DMS153 treated with DMSO at 0.1 percent for 48 hours (cell line): Measurements from ENCODE around the gene AGBL4.

Experiments used
- DNase-seq: peaks from one replicate; lab custom pipeline; 2025; ENCODE audit not compliant: unreplicated experiment; lab: John Stamatoyannopoulos, UW

The AGBL4 gene

DNA sequence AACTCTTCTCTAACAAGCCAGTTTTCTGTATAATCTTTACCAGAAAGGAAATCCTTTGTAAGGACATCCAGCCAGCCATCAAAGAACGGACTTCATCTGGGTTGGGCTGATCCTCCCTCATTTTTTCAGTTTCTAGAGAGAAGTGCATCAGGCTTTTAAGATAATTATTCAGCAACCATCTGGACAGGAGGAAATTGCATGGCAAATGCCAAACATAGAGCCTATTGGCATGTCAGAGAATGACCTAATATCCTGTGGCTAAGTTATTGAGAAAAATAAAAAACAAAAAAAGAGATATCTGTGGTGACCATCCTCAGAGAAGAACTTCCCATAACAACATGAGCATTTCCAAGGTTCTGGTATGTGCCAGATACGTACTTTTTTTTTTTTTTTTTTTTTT, 1172.1 kb downstream of the AGBL4 start:
- DNase-seq: no peak

DNA sequence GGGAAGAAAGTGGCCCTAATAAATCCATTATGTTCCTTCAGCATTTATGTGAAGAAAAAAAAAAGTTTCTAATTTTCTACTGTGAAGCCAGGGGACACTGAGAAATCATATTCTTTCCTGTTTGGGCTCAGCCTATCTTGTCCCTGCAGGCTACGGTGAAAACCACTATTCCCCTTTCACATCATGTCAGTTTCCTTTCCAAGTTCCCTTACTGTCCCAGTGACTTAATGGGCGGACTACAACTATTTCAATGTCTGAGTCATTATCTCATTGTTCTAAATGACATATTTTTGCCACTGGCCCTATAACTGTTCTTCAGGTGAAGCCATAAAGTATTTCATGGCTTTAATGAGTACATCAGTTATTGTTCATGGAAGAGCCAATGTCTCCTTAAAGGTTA, 1175.7 kb downstream of the AGBL4 start:
- no peak for DNase-seq

DNA sequence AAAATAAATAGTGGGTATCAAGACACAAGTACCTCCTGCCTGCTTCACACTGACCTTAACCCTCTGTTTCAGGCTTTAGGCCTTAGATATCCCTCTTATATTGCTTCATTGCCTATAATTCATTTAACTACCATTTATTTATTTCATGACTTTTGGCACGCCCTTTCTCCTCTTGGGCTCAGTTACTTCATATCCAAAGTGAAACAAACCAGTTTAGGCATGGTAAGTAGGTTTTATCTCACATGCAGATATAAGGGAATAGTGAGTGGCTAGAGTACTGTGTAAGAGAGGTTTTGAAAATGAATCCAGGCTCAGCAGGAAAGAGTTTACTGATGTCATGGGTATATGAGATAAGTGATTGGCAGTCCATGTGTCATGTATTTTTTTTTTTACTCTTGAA, 1177.3 kb downstream of the AGBL4 start:
- no peak for DNase-seq

DNA sequence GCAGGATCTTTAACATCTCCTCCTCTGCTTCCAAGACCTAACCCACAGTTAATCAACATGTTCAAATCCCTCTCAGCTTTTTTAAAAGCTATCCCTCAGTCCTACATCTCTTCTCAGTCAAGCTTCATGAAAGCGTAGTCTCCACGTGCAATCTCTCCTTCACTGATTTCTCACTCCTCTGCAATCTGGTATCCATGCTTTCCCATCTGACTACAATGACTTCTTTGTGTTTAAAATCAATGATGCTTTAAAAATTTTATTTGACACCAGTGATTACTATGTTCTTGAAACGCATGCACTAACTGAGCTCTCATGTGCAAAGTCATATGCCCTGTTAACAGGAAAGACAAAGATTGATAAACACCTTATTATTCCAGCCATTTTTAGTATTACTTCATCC, 1179.6 kb downstream of the AGBL4 start:
- no peak for DNase-seq

DNA sequence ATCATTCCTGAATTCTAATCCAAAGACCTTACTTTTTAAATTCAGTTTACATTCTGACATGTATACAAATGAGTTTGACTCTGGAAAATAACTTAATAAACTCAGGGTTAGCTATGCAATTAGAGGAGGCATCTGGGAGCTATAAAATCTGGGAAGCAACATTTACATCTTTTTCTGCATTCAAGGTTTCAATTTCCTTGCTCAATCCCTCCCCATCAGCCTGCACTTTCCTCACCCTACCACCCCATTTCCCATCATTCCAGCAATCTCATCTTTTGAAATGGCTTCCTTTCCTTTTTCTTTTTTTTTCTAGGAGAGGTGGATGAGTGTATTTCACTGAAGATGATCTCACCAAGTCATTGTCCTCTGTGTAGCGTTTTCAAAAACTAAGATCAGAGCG, 1181.8 kb downstream of the AGBL4 start:
- DNase-seq: no peak

DNA sequence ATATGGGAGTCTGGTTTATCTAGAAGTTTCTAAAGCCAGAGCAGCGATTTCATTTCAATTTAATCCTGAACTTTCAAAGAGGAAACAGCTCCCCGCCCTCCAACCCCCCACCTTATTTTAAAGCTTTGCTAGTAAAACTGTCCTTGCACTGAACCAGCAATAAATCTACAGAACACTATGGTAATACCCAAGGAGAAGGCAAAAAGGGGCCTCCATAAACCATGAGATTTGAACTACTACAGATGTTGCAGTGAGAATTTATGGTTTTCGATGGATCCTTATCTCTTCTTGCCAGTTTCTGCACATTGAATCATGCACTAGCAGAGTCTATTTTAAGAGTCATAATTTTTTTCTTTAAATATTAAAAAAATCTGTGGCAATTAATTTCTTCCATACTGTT, 1182.3 kb downstream of the AGBL4 start:
- DNase-seq: no peak

DNA sequence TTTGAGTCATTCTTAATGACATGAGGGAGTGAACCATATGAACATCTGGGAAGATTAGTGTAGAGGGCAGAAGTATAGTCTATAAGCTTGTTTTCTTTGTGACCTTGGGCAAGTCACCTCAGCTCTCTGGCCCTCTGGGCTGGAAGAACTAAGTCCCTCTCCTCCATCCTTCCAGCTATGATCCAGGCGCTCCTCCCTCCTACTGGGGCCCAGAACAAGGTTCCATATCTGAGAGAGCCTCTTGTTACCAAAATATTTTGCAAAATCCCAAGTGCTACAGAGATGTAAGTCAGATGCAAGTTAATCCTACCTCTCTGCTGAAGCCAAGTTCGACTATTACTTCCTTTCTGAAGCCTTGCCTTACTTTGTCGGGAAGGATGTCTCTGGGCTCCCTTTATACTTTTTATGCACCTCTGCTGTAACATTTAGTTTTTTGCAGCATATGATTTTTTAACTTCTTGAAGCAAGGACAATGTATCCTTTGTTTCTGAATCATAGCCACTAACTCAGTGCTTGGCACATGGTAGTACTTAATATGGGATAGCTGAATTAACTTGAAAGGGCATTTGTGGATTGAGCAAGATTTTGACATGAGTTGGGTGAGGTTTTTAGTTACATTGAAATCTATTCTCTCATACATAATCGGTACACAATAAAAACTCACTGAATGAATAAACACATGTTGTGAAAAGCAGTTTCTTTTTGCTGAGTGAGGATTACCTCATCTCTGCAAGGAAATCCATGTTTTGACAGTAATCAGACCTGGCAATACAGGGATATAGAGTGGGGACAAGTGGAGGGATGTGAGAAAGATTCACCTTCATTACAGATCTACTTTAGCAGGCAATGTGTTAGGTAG, 1192.4 kb downstream of the AGBL4 start:
- no peak for DNase-seq

DNA sequence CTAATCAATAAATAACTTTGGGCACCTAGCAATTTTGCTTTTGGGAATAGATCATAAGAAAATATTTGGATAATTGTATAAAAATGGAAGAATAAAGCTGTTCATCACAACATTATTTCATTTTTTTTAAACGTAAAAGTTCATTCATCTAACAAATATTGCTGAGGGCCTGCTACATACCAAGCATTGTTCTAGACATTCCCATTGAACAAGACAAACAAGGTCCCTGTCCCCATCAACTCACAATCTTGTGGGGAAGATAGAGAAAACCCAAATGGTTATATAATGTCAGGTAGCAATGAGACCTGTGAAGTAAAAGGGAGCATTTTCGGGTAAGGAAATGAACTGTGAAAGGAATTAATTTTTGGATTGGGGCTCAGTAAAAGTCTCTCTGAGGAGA, 1193.0 kb downstream of the AGBL4 start:
- no peak for DNase-seq

DNA sequence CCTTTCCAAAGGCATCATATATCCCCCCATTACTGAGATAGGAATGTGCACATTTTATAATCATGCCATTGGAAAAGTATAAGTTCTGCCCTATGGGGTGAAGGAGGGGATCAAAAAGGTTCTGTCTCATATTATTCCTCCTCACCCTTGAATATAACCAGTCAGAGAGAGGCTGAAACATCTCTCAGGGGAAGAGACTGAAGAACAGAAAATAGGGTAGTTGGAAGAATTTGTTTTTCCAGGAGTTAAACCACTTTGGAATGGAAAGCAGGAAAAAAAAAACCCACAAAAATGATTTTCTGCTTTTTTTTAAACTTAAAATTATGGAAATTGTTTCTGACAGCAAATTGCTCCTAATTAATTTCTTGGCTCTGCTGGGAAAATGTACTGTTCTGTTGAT, 1194.3 kb downstream of the AGBL4 start:
- no peak for DNase-seq

DNA sequence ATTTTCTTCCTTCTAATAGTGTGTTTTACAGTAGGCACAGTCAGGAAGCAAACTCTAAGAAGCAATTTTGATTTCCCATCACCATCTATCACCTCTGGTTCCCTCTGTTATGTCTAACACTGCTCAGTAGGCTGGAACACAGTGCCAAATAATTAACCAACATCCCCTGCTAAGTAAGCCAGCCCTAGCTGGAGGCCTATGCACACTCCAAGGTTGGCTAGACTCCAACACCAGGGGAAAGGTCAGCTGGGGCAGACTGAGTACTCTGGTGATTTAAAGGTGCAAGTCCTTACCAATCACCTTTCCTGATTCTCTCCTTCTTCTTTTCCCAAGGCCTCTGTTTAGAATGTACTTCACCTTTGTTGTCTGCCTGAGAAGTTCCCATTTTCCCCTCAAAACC, 1200.6 kb downstream of the AGBL4 start:
- peak; percentile 72 for DNase-seq

DNA sequence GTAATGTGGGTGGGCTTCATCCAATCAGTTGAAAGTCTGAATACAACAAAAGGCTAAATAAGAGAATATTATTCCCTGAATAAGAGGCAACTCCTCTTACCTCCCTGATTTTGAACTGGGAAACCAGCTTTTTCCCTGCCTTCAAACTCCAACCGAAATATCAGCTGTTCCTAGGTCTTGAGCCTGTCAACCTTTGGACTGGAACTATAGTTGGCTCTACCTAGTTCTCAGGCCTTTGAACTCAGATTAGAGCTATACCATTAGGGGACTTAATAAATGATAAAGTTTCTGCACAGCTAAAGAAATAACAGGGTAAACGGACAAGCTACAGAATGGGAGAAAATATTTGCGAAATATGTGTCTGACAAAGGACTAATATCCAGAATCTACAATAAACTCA, 1203.3 kb downstream of the AGBL4 start:
- DNase-seq: no peak

DNA sequence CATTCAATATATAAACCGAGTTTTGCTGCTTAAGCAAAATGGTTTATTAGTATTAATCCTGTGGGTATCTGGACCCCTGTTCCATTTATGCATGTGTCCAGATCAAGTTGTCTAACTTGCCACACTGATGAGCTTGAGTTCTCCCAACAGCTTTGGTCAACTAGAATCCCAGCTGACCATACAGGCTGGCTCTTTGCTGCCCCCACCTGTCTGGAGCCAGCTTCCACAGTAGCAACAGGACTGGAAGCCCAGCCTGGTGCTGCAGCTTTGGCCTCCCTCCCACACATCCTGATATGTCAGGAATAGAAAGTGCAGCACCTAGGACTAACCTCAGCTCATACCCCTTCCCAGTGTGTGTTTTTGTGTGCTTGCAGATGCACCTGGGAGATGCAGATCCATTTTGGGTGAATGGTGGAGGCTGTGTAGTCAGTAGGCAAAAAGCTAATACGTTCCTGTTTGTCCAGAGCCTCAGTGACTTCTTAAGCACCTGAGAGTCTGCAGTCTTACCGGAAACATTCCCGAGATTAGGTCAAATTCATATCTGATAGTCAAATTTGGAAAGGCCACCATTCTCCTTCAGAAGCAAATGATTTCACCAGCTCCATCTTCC, 1206.1 kb downstream of the AGBL4 start:
- peak; percentile 83 for DNase-seq

DNA sequence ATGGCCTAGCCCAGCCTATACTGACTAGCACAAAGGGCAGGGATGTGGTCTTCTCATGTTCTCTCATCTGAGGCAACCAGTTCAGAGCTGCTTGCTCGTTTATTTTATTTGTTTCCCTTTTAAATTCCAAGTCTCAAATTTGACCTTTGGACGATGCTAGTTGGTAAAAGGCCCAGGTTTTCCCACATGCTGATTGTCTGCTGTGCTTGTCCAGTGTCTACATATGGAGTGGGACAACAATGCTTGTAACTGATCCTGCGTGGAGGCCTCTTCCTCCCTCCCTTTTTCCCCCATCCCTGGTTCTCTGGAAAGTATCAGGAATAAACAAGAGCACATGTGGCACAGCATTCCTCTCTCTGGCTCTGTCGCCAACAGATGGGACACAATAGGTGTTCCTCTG, 1213.0 kb downstream of the AGBL4 start:
- DNase-seq: no peak

DNA sequence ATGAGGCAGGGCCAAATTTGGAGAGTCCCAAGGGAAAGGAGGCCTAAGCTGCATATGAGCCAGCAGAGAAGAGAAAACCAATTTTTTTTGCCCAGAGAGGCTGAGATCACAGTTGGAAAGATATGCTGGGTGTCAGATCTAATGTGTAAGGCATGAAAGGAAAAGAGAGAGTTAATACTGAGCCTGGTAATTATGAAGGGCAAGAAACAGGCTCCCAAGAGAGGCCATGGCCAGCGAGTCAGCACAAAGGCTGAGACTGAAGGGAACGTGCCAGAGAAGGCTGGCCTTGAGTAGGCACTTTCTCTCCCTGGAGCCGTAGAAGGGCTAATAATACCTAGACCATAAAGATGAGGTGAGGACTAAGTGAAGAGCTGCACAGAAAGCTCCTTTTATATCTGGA, 1215.3 kb downstream of the AGBL4 start:
- no peak for DNase-seq

DNA sequence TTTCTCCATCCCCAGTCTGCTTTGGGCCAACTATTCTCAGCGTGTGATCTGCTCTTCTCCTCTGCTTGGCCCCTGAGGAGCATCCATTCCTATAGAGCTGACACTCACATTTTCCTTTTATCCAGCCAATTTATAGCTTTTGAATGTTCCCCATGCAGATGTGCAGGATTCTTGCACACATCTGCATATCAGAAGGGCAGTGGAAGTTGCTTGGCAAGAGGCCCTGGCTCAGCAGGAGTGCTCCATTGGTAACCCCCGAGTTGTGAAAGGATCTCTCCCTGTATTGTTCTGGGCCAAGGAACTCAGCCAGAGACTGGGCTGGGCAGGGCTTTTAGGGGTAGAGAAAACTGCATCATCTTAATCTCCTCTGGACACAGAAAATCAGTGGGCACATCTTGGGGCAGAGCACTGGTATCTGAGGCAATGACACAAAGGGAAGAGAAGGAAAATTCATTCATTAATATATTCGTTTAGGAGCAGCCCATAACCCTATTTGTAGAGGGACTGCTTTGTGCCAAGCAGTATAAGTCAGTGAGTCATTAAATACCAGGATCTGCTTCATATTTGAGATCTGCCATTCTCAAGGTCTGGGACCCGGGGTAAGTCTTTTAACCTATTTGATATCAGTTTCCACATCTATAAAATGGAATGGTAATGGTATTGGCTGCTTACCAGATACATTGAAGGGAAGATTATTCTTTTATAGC, 1216.0 kb downstream of the AGBL4 start:
- no peak for DNase-seq

DNA sequence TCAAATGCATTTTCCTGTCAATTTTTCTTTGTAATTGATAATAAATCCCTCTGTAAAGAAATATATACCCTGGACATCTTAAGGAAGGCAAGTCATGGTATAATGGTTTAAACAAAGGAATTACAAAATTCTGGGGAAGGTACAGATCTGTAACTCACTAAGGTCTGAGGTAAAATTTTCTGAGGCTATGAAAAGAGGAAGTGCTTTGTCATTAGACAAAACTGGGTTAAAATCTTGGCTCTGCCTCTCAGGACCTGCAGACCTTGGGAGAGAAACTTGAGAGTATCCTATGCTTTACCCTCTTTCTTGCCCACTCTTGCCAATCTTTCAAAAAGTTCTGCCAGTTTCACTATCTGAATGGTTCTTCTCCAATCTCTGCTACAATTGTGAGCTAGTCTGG, 1220.3 kb downstream of the AGBL4 start:
- DNase-seq: no peak

DNA sequence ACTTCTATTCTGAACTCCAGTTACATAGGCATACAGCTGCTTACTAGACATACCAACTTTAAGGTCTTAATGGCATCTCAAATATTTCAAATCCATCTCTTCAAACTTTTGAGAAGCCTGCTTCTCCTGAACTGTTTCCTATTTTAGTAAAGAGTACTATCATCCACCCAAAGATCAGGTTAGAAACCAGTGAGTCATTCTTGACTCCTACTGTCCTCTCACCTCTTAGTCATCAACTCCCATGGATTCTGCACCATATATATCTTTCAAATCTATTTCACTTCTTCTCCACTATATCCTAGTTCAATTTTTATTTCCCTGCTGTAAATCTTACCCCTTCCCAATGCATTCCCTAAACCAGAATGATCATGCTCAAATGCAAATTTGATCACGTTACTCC, 1228.9 kb downstream of the AGBL4 start:
- no peak for DNase-seq

DNA sequence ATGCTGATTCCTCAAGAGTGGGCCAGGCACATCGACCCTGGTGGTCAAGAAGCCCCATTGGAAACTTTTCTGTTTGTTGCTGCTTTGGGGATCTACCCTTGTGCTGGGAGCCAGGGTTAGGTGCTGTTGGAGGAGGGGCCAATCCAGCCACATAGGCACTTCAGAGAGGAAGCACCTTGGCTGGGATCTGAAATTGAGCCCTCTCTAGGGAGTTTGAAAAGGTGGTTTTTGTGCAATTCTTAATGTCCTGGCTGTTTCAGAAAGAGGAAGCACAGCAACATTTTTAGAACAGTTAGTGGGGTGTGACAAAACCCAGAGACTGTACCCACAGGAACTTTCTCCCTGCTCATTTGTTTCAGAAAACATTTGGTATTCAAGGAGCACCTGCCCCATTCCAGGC, 1229.9 kb downstream of the AGBL4 start:
- no peak for DNase-seq

DNA sequence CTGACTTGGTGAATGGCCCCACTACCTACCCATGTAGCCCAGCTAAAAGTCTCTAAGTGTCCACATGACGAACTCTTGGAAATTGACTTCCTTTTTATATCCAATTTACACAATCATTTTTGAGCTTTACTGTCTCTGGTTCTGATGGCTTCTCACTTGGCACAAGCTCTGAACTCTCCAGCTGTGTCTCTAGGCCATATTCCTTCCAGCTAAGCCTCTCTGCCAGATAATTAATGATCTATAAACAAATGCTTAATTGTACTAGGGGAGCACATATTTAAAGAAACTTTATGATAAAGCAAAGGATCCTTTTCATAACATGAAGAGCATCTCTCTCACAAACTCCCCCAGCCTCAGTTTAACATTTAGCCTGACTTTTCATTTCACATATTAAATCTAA, 1230.8 kb downstream of the AGBL4 start:
- no peak for DNase-seq

DNA sequence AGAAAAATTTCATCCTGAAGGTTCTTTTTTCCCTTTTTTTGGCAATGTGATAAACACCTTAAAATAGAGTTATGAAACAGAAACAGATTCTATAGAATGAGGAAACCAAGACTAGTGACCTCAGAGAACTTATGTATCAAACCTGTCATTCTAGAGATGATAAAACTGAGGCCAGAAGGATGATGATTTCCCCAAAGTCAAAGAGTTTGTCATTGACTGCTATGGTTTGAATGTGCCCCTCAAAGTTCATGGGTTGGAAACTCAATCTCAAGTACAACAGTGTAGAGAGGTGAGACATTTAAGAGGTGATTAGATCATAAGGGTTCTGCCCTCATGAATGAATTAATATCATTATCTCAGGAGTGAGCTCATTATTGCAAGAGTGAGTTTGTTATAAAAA, 1233.4 kb downstream of the AGBL4 start:
- DNase-seq: no peak

DNA sequence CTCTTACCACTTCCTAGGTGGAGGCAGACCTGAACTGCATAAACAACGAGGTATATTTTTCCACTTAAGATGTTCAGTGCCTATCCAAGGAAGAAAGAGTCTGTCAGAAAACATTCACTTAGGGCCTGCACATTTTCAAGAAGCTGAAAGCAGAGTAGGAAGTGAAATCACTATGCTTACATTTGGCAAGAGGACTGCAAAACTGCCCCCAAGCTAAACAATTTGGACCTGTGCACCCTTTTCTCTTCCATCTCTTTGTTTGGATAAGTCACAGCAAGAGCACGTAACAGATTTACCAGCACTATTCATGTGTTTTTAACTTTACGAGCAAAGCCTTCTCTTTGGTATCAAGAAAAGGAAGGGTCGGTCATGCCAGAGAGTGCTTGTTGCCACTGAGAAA, 1233.9 kb downstream of the AGBL4 start:
- no peak for DNase-seq

DNA sequence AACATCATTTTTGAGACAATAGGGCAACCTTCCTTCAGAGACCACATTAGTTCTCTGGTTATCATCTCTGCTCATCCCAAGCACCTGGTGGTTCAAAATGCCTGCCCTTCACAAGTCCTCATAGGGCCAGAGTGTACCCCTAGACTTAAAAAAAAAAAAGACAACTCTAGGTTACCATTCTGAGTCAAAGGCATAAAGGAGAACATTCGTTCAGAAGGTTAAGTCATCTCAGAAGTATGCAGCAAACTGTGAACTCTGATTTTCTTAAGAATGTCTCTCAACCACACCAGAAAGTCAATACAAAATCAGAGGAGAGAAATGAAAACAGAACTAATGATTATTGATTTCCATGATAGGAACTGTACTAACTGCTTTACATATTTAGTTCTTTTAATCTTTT, 1237.9 kb downstream of the AGBL4 start:
- DNase-seq: no peak
